H9 (cell line): Measurements from ENCODE around the gene PARD3. TPM values are rescaled to one million over a fixed set of nuclear protein-coding genes. Genes with fewer than 3 reads are reported as not detected.

Source experiments
- DNase-seq: peaks from one replicate; pipeline ENCODE4 v3.0.0-alpha.2; 2017
- H2AFZ ChIP-seq: one replicate; pipeline ENCODE4 v1.6.1; 2013; ENCODE audit warnings: mild to moderate bottlenecking, low read length, control low read depth, moderate library complexity
- H2AK5ac ChIP-seq: 2 replicates; pipeline ENCODE4 v1.6.1; 2013; ENCODE audit warnings: low read length, control low read depth, mixed read lengths; ENCODE audit not compliant: insufficient read length
- H2BK120ac ChIP-seq: one replicate; pipeline ENCODE4 v1.6.1; 2013; ENCODE audit warnings: low read depth, mild to moderate bottlenecking, low read length, control low read depth, inconsistent platforms; ENCODE audit not compliant: poor library complexity, severe bottlenecking
- H2BK12ac ChIP-seq: 2 replicates; pipeline ENCODE4 v1.6.1; 2013; ENCODE audit warnings: low read length, control low read depth, mixed read lengths, low read depth; ENCODE audit not compliant: insufficient read length
- H2BK15ac ChIP-seq: 2 replicates; pipeline ENCODE4 v1.6.1; 2013; ENCODE audit warnings: low read depth, low read length, control low read depth
- H2BK20ac ChIP-seq: one replicate; pipeline ENCODE4 v1.6.1; 2013; ENCODE audit warnings: low read depth, mild to moderate bottlenecking, low read length, control low read depth, inconsistent platforms; ENCODE audit not compliant: poor library complexity, severe bottlenecking
- H2BK5ac ChIP-seq: 2 replicates; pipeline ENCODE4 v1.6.1; 2013; ENCODE audit warnings: low read length, control low read depth, mixed read lengths; ENCODE audit not compliant: insufficient read length
- H3K14ac ChIP-seq: 2 replicates; pipeline ENCODE4 v1.6.1; 2013; ENCODE audit warnings: low read length, control low read depth; ENCODE audit not compliant: insufficient read depth
- H3K18ac ChIP-seq: 2 replicates; pipeline ENCODE4 v1.6.1; 2013; ENCODE audit warnings: low read depth, mild to moderate bottlenecking, mixed read lengths, low read length, control low read depth; ENCODE audit not compliant: insufficient read length
- H3K23ac ChIP-seq: 2 replicates; pipeline ENCODE4 v1.6.1; 2013; ENCODE audit warnings: low read length, control low read depth, mixed read lengths, low read depth; ENCODE audit not compliant: insufficient read length
- H3K23me2 ChIP-seq: 2 replicates; pipeline ENCODE4 v1.6.1; 2013; ENCODE audit warnings: low read depth, mild to moderate bottlenecking, mixed read lengths, low read length, control low read depth; ENCODE audit not compliant: insufficient read length, poor library complexity, severe bottlenecking
- H3K27ac ChIP-seq: 2 replicates; pipeline ENCODE4 v1.5.1; 2013; ENCODE audit warnings: low read length, control low read depth, mixed read lengths, low read depth; ENCODE audit not compliant: insufficient read length
- H3K27me3 ChIP-seq: 2 replicates; pipeline ENCODE4 v1.6.1; 2013; ENCODE audit warnings: low read length, control low read depth, inconsistent platforms; ENCODE audit not compliant: insufficient read depth
- H3K4ac ChIP-seq: 2 replicates; pipeline ENCODE4 v1.6.1; 2013; ENCODE audit warnings: low read depth, mild to moderate bottlenecking, control low read depth, inconsistent platforms, low read length, moderate library complexity
- H3K4me1 ChIP-seq: 2 replicates; pipeline ENCODE4 v1.6.1; 2013; ENCODE audit warnings: low read length, control low read depth, inconsistent platforms; ENCODE audit not compliant: insufficient read depth
- H3K4me2 ChIP-seq: 2 replicates; pipeline ENCODE4 v1.6.1; 2013; ENCODE audit warnings: low read length, control low read depth, mixed read lengths; ENCODE audit not compliant: insufficient read length, insufficient read depth
- H3K56ac ChIP-seq: 2 replicates; pipeline ENCODE4 v1.6.1; 2013; ENCODE audit warnings: low read depth, mild to moderate bottlenecking, mixed read lengths, low read length, control low read depth; ENCODE audit not compliant: insufficient read length
- H3K79me1 ChIP-seq: 2 replicates; pipeline ENCODE4 v1.6.1; 2013; ENCODE audit warnings: low read depth, mild to moderate bottlenecking, moderate library complexity, low read length, control low read depth, inconsistent platforms; ENCODE audit not compliant: insufficient read depth, poor library complexity, severe bottlenecking
- H3K79me2 ChIP-seq: 2 replicates; pipeline ENCODE4 v1.6.1; 2013; ENCODE audit warnings: low read length, control low read depth, inconsistent platforms; ENCODE audit not compliant: insufficient read depth
- H3K9ac ChIP-seq: 2 replicates; pipeline ENCODE4 v1.6.1; 2013; ENCODE audit warnings: low read length, control low read depth, mixed read lengths; ENCODE audit not compliant: insufficient read length; ENCODE audit errors: extremely low read depth
- H3K9me3 ChIP-seq: one replicate; pipeline ENCODE4 v1.6.1; 2013; ENCODE audit warnings: low read depth, low read length, inconsistent platforms; ENCODE audit not compliant: control insufficient read depth
- H3T11ph ChIP-seq: one replicate; pipeline ENCODE4 v1.6.1; 2013; ENCODE audit warnings: mild to moderate bottlenecking, low read length, control low read depth, inconsistent platforms
- H4K20me1 ChIP-seq: one replicate; pipeline ENCODE4 v1.6.1; 2013; ENCODE audit not compliant: control insufficient read depth, insufficient read length, insufficient read depth
- H4K5ac ChIP-seq: 2 replicates; pipeline ENCODE4 v1.6.1; 2013; ENCODE audit warnings: low read depth, mild to moderate bottlenecking, mixed read lengths, low read length, control low read depth; ENCODE audit not compliant: insufficient read length
- H4K8ac ChIP-seq: replicated peaks from 2 replicates; pipeline ENCODE4 v1.6.1; 2013; ENCODE audit warnings: low read length, control low read depth, mixed read lengths, low read depth; ENCODE audit not compliant: insufficient read length
- H4K91ac ChIP-seq: 2 replicates; pipeline ENCODE4 v1.6.1; 2013; ENCODE audit warnings: low read depth, mild to moderate bottlenecking, moderate library complexity, mixed read lengths, low read length, control low read depth; ENCODE audit not compliant: insufficient read length
- H3K27ac Mint-ChIP-seq, 3 experiments: 2 replicates in 2 of 3; 3 replicates in 1 of 3; pipeline ENCODE4 v1.8.0; 2020 to 2021; ENCODE audit warnings: mixed read lengths in 3 of 3, mild to moderate bottlenecking in 1 of 3, moderate library complexity in 1 of 3
- H3K27me3 Mint-ChIP-seq: 2 replicates; pipeline ENCODE4 v1.8.0; 2021; ENCODE audit warnings: low read depth, mild to moderate bottlenecking, moderate library complexity, mixed read lengths
- H3K36me3 Mint-ChIP-seq, 3 experiments: 2 replicates in 2 of 3; 3 replicates in 1 of 3; pipeline ENCODE4 v1.8.0; 2020 to 2021; ENCODE audit warnings: low read depth in 3 of 3, mixed read lengths in 3 of 3; ENCODE audit not compliant: insufficient read depth in 1 of 3
- H3K4me1 Mint-ChIP-seq, 2 experiments: 2 replicates each; pipeline ENCODE4 v1.8.0; 2020; ENCODE audit warnings: mixed read lengths in 2 of 2
- H3K4me3 Mint-ChIP-seq, 2 experiments: 2 replicates in 1 of 2; 3 replicates in 1 of 2; pipeline ENCODE4 v1.8.0; 2020 to 2021; ENCODE audit warnings: mild to moderate bottlenecking in 2 of 2, mixed read lengths in 2 of 2, moderate library complexity in 1 of 2
- H3K9me3 Mint-ChIP-seq, 2 experiments: 2 replicates in 1 of 2; 3 replicates in 1 of 2; pipeline ENCODE4 v1.8.0; 2020; ENCODE audit warnings: mild to moderate bottlenecking in 2 of 2, mixed read lengths in 2 of 2, moderate library complexity in 1 of 2
- WGBS: extraction: QIAGEN DNeasy Blood & Tissue Kit; methylation state at CpG from one replicate; pipeline ENCODE4 v1.1.7; 2013; ENCODE audit warnings: missing lambda C conversion rate, low lambda C conversion rate, mixed read lengths; ENCODE audit not compliant: insufficient read length; ENCODE audit errors: extremely low coverage; 5-methylcytosine and 5-hydroxymethylcytosine counted together
- total RNA-seq: library from RNA; stranded (reverse); gene quantifications from 2 replicates; pipeline ENCODE4 v1.2.1, GENCODE V29; 2021
- TF ChIP-seq, protein P1 (sequence below): fragments of 200-600 bp; sonication (generic); conservative IDR thresholded peaks from 3 replicates; pipeline ENCODE4 v1.8.0; 2021; ENCODE audit warnings: antibody characterized with exemption, mild to moderate bottlenecking

The PARD3 gene
- total RNA-seq, 1 experiment from 2014 or later, result 44.7 TPM

DNA sequence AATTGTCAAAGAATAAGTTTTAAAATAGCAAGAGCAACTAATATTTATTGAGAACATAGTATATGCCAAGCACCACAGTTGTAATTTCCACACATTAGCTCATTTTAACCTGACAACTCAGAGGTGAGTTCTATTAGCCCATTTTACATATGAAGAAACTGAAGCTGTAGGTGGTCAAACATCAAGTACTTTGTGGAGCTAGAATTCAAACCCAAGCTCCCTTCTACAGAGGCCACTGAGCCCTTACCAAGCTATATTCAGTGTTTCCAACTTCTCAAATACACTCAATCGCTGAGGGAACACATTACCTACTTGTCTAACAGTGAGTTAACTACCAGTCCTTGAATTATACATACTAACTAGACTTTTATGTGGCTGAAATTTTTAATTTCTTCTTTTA is 236.6 kb downstream of the PARD3 start:
- H3K14ac ChIP-seq, result no peak overlapping the region
- H2AK5ac ChIP-seq, result no peak overlapping the region
- no peak overlapping the region for H3K9ac ChIP-seq
- no peaks in the 10 kb centered on the region for H3K9me3 ChIP-seq
- H2BK20ac ChIP-seq, result no peak overlapping the region
- DNase-seq, result no peak
- no peaks in the 10 kb centered on the region for H3K27me3 ChIP-seq
- H3K4me2 ChIP-seq, result no peak overlapping the region
- H3T11ph ChIP-seq, result no peak overlapping the region
- no peak overlapping the region for H3K27ac Mint-ChIP-seq
- H3K27me3 Mint-ChIP-seq, result no peaks in the 10 kb centered on the region
- H3K4ac ChIP-seq, result no peak overlapping the region
- H3K9me3 Mint-ChIP-seq, result no peaks in the 10 kb centered on the region
- no peak overlapping the region for H2AFZ ChIP-seq
- H2BK12ac ChIP-seq, result no peak overlapping the region
- no peak overlapping the region for H3K4me3 Mint-ChIP-seq
- no peak overlapping the region for H4K91ac ChIP-seq
- H4K20me1 ChIP-seq, result no peaks in the 10 kb centered on the region
- TF ChIP-seq, protein P1, sequence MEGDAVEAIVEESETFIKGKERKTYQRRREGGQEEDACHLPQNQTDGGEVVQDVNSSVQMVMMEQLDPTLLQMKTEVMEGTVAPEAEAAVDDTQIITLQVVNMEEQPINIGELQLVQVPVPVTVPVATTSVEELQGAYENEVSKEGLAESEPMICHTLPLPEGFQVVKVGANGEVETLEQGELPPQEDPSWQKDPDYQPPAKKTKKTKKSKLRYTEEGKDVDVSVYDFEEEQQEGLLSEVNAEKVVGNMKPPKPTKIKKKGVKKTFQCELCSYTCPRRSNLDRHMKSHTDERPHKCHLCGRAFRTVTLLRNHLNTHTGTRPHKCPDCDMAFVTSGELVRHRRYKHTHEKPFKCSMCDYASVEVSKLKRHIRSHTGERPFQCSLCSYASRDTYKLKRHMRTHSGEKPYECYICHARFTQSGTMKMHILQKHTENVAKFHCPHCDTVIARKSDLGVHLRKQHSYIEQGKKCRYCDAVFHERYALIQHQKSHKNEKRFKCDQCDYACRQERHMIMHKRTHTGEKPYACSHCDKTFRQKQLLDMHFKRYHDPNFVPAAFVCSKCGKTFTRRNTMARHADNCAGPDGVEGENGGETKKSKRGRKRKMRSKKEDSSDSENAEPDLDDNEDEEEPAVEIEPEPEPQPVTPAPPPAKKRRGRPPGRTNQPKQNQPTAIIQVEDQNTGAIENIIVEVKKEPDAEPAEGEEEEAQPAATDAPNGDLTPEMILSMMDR, result no peak
- peaks cover 4% of the 10 kb centered on the region for H3K4me1 ChIP-seq
- H3K23ac ChIP-seq, result no peak overlapping the region
- H2BK15ac ChIP-seq, result no peak overlapping the region
- H3K79me2 ChIP-seq, result peaks cover 2% of the 10 kb centered on the region; the same call in 1 of the 2 replicates
- H2BK120ac ChIP-seq, result no peak overlapping the region
- H3K4me1 Mint-ChIP-seq, result peaks cover 40 to 48% of the 10 kb centered on the region in 2 experiments
- no peak overlapping the region for H4K5ac ChIP-seq
- H3K27ac ChIP-seq, result no peak overlapping the region
- H2BK5ac ChIP-seq, result no peak overlapping the region
- no peaks in the 10 kb centered on the region for H3K79me1 ChIP-seq
- H4K8ac ChIP-seq, result no peak overlapping the region
- no peaks in the 10 kb centered on the region for H3K36me3 Mint-ChIP-seq
- no peak overlapping the region for H3K18ac ChIP-seq
- WGBS, result no CpG with 5 or more reads among the region's 1 CpG
- H3K23me2 ChIP-seq, result no peaks in the 10 kb centered on the region
- H3K56ac ChIP-seq, result no peak overlapping the region
